Cortex of kidney (tissue), 1 donor: ENCODE data around the gene VPS13D.

Source experiments
- DNase-seq: peaks from one replicate; lab custom pipeline; 2025; lab: John Stamatoyannopoulos, UW

VPS13D gene

DNA sequence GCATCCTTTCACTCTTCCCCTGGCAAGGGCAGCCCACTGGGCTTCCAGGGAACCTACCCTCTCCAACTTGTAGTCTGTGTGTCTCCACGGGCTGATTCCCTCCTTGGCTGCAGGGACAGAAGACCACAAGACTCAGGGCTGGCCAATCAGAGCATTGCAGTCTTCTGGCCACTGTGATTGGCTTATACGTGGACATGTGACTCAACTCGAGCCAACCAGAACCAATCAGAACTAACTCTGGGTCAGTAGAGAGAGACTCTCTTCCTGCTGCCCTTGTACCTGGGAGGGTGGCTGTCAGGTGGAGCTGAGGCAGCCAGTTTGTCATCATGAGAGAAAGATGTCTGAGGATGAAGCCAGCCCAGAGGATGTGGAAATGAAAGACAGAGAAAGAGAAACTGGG is 324.1 kb downstream of the VPS13D start:
- no peak for DNase-seq

- no peak for DNase-seq
Measured at GRCh38 chr1:12554521-12555305, 324.9 kb downstream of the VPS13D start.

DNA sequence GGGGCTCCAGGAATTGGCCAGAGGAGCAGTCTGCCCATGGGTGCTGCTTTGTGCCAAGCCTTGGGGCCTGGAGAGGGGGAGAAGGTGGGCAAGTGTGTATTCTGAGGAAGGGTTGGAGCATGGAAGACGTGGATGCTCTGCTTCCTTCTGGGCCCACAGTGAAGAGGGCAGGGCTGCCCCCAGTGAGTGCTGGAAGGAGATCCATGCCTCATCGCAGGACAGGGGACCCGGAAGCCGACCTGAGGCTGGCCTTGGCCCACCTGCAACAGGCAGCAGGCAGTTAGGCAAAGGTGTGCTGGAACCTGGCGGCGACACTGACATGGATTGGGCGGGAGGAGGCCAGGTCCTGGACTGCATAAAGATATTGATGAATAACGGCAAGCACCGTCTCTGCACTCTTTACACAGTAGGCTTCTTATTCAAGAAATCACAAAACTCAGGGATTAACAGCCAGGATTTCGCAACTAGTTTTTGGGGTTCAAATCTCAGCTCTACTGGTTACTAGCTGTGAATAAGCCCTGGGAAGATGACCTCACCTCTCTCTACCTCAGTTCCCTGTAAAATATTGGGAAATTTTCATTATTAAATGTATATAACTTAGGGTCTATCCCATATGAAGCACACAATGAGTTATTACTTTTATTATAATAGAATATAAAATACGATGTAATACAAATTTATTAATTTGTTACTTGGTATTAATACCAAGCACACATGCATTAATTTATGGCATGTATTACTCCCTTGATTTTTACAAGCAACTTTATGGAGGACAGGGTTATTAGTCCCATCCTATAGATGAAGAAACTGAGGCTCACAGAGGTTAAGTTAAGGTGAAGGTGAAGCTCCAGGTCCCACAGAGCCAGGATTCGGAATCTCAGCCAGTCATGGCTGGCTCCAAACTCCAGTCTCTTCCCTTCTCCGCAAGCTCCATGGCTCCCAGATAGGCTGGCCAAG is 325.9 kb downstream of the VPS13D start:
- no peak for DNase-seq

DNA sequence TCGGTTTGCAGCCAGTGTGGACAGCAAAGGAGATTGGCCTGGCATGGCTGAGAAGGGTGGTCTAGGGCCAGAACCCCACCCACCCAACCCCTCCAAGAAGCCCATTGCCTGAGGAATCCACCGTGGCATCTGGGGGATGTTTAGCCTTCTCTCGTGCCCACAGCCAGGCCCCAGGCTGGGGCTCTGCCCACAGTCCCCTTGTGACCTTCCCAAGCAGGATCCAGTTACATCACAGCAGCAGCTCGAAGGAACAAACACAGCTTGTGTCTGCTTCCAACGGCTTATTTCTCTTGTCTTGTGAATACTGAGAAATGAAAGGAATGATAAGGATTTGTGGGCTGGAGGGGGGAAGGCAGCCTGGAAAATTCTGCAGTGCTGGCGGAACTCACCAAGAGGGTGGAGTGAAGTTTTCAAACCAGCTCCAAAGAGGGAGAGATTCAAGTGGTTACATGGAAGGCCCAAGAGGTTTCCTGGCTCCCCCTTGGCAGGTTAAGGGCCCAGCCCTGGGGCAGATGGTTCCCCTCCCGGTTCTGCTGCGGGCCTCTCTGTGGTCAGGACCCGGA is 326.6 kb downstream of the VPS13D start:
- no peak for DNase-seq

DNA sequence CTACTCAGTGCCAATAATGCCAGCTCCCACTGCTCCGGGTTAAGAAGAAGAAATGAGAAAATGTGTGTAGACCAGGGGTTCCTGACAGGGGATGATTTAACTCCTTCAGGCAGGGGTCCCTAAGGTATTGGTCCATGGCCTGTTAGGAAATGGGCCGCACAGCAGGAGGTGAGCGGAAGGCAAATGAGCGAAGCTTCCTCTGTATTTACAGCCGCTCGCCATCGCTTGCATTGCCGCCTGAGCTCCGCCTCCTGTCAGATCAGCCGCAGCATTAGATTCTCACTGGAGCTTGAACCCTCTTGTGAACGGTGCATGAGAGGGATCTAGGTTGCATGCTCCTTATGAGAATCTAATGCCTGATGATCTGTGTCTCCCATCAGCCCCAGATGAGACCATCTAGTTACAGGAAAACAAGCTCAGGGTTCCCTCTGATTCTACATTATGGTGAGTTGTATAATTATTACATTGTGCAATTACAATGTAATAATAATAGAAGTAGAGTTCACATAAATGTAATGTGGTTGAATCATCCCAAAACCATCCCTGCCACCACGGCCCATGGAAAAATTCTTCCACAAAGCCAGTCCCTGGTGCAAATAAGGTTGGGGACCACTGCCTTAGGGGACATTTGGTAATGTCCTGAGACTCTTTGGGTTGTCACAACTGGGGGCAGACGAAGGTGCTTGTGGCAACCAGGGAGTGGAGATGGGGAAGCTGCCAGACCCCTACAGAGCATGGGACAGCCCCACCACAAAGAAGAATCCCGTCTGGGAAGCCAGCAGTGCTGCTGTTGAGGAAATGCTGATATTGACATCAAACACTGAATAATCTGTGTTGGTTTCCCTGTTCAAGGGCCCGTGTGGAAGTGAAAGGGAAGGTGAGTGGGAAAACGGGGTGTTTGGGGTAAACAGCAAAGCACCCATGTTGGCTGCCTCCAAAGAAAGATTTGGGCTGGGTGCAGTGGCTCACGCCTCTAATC is 327.4 kb downstream of the VPS13D start:
- no peak for DNase-seq

GRCh38 chr1:12561121-12561520 is 331.3 kb downstream of the VPS13D start:
- no peak for DNase-seq
